HepG2 (cell line): ENCODE results near the gene MYO5B. TPM values are rescaled to one million over a fixed set of nuclear protein-coding genes. Genes with fewer than 3 reads are reported as not detected.

Experiments used
- ATAC-seq: fragments of 200-7000 bp; cut with Tn5 transposase; 3 replicates; pipeline ENCODE4 v1.9.1; 2020; ENCODE audit warnings: mild to moderate bottlenecking, moderate library complexity
- BruUV-seq: library from RNA; stranded (reverse); fragments of 400-500 nt; replicated peaks from 2 replicates; lab custom pipeline; 2021; lab: Mats Ljungman, UMichigan
- CTCF ChIA-PET: fragments of 300-600 bp; formaldehyde crosslinking; extraction: SDS; loops from one replicate; lab custom pipeline; 2021; ENCODE audit warnings: low total read pairs, inconsistent platforms, low intra/inter-chr PET ratio; lab: Yijun Ruan, JAX
- POLR2A ChIA-PET: fragments of 350-600 bp; sonication (Branson Sonifier 250); formaldehyde crosslinking; loops from one replicate; lab custom pipeline; 2020; ENCODE audit warnings: antibody characterized with exemption, inconsistent platforms; lab: Yijun Ruan, JAX
- DNase-seq: peaks from one replicate; pipeline ENCODE4 v3.0.0-alpha.2; 2015; ENCODE audit warnings: low spot score
- FAIRE-seq: peaks from 3 replicates; lab custom pipeline; 2011; peaks lifted over from hg19 to GRCh38; lab: Jason Lieb, UNC
- H2AFZ ChIP-seq: one replicate; pipeline ENCODE4 v1.6.1; 2011; ENCODE audit warnings: low read length, inconsistent platforms
- H3K27ac ChIP-seq: fragments of 300-600 bp; 3 replicates; pipeline ENCODE4 v1.8.0; 2011; ENCODE audit warnings: mixed run types, mild to moderate bottlenecking, mixed read lengths, low read length, inconsistent platforms; ENCODE audit not compliant: insufficient read depth; ENCODE audit errors: extremely low read length
- H3K27me3 ChIP-seq, 2 experiments: fragments of 200-600 bp in 1 of 2; 2 replicates in 1 of 2; 3 replicates in 1 of 2; pipeline versions ENCODE4 v1.6.0 to v1.8.0; 2011; ENCODE audit warnings: low read length in 2 of 2, mild to moderate bottlenecking in 2 of 2, moderate library complexity in 2 of 2, inconsistent platforms in 1 of 2; ENCODE audit not compliant: insufficient read depth in 2 of 2, control insufficient read depth in 1 of 2
- H3K36me3 ChIP-seq, 2 experiments: fragments of 200-600 bp in 1 of 2; replicated peaks in 1 of 2; 2 replicates in 1 of 2; 3 replicates in 1 of 2; pipeline versions ENCODE4 v1.5.1 to v1.8.0; 2011; ENCODE audit warnings: low read length in 2 of 2, inconsistent platforms in 1 of 2; ENCODE audit not compliant: insufficient read depth in 2 of 2, control insufficient read depth in 1 of 2
- H3K4me1 ChIP-seq: 2 replicates; pipeline ENCODE4 v1.5.1; 2012; ENCODE audit warnings: low read length, inconsistent platforms; ENCODE audit not compliant: insufficient read depth
- H3K4me2 ChIP-seq: 2 replicates; pipeline ENCODE4 v1.6.0; 2011; ENCODE audit warnings: low read depth, low read length, inconsistent platforms
- H3K4me3 ChIP-seq, 3 experiments: fragments of 200-600 bp in 1 of 3; sonication (generic), shearing (Covaris generic) in 1 of 3; replicated peaks in 1 of 3; 2 replicates each; pipeline ENCODE4 v1.5.1; 2011 to 2016; ENCODE audit warnings: low read length in 3 of 3, inconsistent platforms in 2 of 3, low read depth in 2 of 3, mild to moderate bottlenecking in 2 of 3, control low read depth in 1 of 3, mixed read lengths in 1 of 3; ENCODE audit not compliant: insufficient read depth in 1 of 3
- H3K79me2 ChIP-seq: one replicate; pipeline ENCODE4 v1.6.1; 2011; ENCODE audit warnings: low read length, inconsistent platforms; ENCODE audit not compliant: insufficient read depth
- H3K9ac ChIP-seq: 2 replicates; pipeline ENCODE4 v1.6.0; 2011; ENCODE audit warnings: mild to moderate bottlenecking, low read depth, low read length, inconsistent platforms; ENCODE audit not compliant: insufficient read depth
- H3K9me3 ChIP-seq: 2 replicates; pipeline ENCODE4 v1.5.1; 2012; ENCODE audit warnings: mild to moderate bottlenecking, low read length
- H4K20me1 ChIP-seq: 2 replicates; pipeline ENCODE4 v1.6.0; 2011; ENCODE audit warnings: inconsistent platforms, mild to moderate bottlenecking, low read length, moderate library complexity; ENCODE audit not compliant: insufficient read depth
- ARNT ChIP-seq: fragments of 450-650 bp; IDR thresholded peaks from 2 replicates; pipeline ENCODE4 v1.6.1; 2017
- REXO4 ChIP-seq: sonication (generic); formaldehyde crosslinking; IDR thresholded peaks from 2 replicates; pipeline ENCODE4 v1.8.0; 2022; ENCODE audit warnings: missing genetic modification reagents, mild to moderate bottlenecking, borderline replicate concordance
- ZNF75D ChIP-seq: sonication (generic); formaldehyde crosslinking; IDR thresholded peaks from 2 replicates; pipeline ENCODE4 v1.8.1; 2023; ENCODE audit warnings: missing genetic modification reagents, mild to moderate bottlenecking, borderline replicate concordance
- WGBS: methylation state at CpG from one replicate; pipeline ENCODE4 v1.1.6; 2017; ENCODE audit warnings: low lambda C conversion rate; 5-methylcytosine and 5-hydroxymethylcytosine counted together
- in situ Hi-C: cut with HindIII; loops from 2 replicates; pipeline ENCODE4 v1.10.0; 2017; ENCODE audit warnings: low pct_unique_long_range_greater_than_20kb; ENCODE audit not compliant: extremely low pct_ligation_motif_present
- intact Hi-C: fragments of 100-400 bp; cut with micrococcal nuclease; formaldehyde crosslinking; loops from one replicate; pipeline ENCODE4 v1.10.0; 2022; ENCODE audit not compliant: unreplicated experiment
- polyA plus RNA-seq, 8 experiments: library from polyadenylated mRNA; depleted of rRNA in 3 of 8; stranded (reverse) in 7 of 8; unstranded in 1 of 8; fragments of >200 nt; fragmentation: Illumina TruSeq in 4 of 8; extraction: Trizol in 4 of 8; gene quantifications; 2 replicates each; pipeline versions ENCODE4 v1.2.1 to v1.2.3, GENCODE V29; 2011 to 2016; ENCODE audit warnings: low read depth in 4 of 8, missing spikeins in 1 of 8, mixed read lengths in 1 of 8; ENCODE audit not compliant: insufficient read depth in 1 of 8
- total RNA-seq, 5 experiments: library from RNA; depleted of rRNA; stranded (reverse); fragments of >200 nt; fragmentation: Illumina TruSeq; extraction: Trizol; gene quantifications; 2 replicates each; pipeline ENCODE4 v1.2.3, GENCODE V29; 2016; ENCODE audit warnings: low read depth in 1 of 5
- TF ChIP-seq, protein P1 (sequence below): sonication (generic); formaldehyde crosslinking; IDR thresholded peaks from 2 replicates; pipeline ENCODE4 v1.5.1; 2020; ENCODE audit warnings: missing genetic modification reagents, mild to moderate bottlenecking, borderline replicate concordance
- TF ChIP-seq, protein P2 (sequence below): sonication (generic); formaldehyde crosslinking; IDR thresholded peaks from 2 replicates; pipeline ENCODE4 v1.5.1; 2020; ENCODE audit warnings: mild to moderate bottlenecking, missing genetic modification reagents, moderate library complexity
- TF ChIP-seq, protein P3 (sequence below): sonication (generic); formaldehyde crosslinking; IDR thresholded peaks from 2 replicates; pipeline ENCODE4 v1.4.0; 2020; ENCODE audit warnings: missing genetic modification reagents
- TF ChIP-seq, protein P4 (sequence below): sonication (generic); formaldehyde crosslinking; IDR thresholded peaks from 2 replicates; pipeline ENCODE4 v1.8.0; 2022; ENCODE audit warnings: low read depth, missing genetic modification reagents
- TF ChIP-seq, protein P5 (sequence below): IDR thresholded peaks from 2 replicates; pipeline ENCODE4 v1.6.1; 2016; ENCODE audit warnings: low read depth, control low read depth

The MYO5B gene
- total and polyA plus RNA-seq, 2 of the 13 experiments (the other 11 are each of a cell fraction or from before 2014, with no cell fraction given): 13.1 to 24.0 TPM

DNA sequence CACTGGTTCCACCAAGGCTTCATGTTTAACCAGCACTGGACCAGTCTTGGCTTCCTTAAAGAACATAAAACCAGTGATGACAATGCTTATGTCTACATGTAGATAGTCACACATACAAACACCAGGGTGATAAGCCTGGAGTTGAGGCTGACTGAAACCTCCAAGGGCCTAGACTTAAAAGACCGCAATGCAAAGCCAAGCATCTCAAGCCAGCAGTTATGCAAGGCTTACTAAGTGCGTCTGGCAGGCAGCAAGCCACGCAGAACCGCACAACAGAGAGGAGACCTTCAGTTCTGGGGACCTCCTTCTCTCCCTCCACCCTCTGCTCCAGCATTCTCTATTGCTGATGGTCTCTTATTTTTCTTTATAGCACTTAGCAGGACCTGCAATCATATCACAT is 318.4 kb downstream of the MYO5B start:
- no TSS peak for BruUV-seq
- POLR2A ChIA-PET: no interaction called here
- no peak for TF ChIP-seq ARNT
- no peak for TF ChIP-seq ZNF75D
- TF ChIP-seq, protein P1, sequence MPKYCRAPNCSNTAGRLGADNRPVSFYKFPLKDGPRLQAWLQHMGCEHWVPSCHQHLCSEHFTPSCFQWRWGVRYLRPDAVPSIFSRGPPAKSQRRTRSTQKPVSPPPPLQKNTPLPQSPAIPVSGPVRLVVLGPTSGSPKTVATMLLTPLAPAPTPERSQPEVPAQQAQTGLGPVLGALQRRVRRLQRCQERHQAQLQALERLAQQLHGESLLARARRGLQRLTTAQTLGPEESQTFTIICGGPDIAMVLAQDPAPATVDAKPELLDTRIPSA (CRISPR knock-in tag): no peak
- TF ChIP-seq REXO4 (CRISPR knock-in tag): no peak
- TF ChIP-seq, protein P2, sequence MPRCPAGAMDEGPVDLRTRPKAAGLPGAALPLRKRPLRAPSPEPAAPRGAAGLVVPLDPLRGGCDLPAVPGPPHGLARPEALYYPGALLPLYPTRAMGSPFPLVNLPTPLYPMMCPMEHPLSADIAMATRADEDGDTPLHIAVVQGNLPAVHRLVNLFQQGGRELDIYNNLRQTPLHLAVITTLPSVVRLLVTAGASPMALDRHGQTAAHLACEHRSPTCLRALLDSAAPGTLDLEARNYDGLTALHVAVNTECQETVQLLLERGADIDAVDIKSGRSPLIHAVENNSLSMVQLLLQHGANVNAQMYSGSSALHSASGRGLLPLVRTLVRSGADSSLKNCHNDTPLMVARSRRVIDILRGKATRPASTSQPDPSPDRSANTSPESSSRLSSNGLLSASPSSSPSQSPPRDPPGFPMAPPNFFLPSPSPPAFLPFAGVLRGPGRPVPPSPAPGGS (CRISPR knock-in tag): no peak
- TF ChIP-seq, protein P3, sequence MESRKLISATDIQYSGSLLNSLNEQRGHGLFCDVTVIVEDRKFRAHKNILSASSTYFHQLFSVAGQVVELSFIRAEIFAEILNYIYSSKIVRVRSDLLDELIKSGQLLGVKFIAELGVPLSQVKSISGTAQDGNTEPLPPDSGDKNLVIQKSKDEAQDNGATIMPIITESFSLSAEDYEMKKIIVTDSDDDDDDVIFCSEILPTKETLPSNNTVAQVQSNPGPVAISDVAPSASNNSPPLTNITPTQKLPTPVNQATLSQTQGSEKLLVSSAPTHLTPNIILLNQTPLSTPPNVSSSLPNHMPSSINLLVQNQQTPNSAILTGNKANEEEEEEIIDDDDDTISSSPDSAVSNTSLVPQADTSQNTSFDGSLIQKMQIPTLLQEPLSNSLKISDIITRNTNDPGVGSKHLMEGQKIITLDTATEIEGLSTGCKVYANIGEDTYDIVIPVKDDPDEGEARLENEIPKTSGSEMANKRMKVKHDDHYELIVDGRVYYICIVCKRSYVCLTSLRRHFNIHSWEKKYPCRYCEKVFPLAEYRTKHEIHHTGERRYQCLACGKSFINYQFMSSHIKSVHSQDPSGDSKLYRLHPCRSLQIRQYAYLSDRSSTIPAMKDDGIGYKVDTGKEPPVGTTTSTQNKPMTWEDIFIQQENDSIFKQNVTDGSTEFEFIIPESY: no peak
- TF ChIP-seq, protein P4, sequence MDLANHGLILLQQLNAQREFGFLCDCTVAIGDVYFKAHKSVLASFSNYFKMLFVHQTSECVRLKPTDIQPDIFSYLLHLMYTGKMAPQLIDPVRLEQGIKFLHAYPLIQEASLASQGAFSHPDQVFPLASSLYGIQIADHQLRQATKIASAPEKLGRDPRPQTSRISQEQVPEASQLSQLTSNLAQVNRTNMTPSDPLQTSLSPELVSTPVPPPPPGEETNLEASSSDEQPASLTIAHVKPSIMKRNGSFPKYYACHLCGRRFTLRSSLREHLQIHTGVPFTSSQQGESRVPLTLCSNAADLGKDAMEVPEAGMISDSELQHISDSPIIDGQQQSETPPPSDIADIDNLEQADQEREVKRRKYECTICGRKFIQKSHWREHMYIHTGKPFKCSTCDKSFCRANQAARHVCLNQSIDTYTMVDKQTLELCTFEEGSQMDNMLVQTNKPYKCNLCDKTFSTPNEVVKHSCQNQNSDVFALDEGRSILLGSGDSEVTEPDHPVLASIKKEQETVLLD (CRISPR knock-in tag): no peak
- TF ChIP-seq, protein P5, sequence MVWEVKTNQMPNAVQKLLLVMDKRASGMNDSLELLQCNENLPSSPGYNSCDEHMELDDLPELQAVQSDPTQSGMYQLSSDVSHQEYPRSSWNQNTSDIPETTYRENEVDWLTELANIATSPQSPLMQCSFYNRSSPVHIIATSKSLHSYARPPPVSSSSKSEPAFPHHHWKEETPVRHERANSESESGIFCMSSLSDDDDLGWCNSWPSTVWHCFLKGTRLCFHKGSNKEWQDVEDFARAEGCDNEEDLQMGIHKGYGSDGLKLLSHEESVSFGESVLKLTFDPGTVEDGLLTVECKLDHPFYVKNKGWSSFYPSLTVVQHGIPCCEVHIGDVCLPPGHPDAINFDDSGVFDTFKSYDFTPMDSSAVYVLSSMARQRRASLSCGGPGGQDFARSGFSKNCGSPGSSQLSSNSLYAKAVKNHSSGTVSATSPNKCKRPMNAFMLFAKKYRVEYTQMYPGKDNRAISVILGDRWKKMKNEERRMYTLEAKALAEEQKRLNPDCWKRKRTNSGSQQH (CRISPR knock-in tag): no peak

More for the DNA sequence above, 318.4 kb downstream of the MYO5B start:
- Histone ChIP-seq H3K4me3 (no peak overlapping the region), H3K36me3 (peaks cover 6 to 35% of the 10 kb centered on the region in 2 experiments; a peak in 4 of 5 replicates), H3K27me3 (no peaks in the 10 kb centered on the region), H3K4me2 (no peak overlapping the region), H2AFZ (no peak overlapping the region), H4K20me1 (no peaks in the 10 kb centered on the region), H3K79me2 (no peaks in the 10 kb centered on the region), H3K9ac (no peak overlapping the region), H3K27ac (no peak overlapping the region), H3K9me3 (no peaks in the 10 kb centered on the region), H3K4me1 (no peaks in the 10 kb centered on the region)
- ATAC-seq (no peak), FAIRE-seq (no peak), DNase-seq (no peak)
- intact Hi-C loops (no loop called here), in situ Hi-C loops (no loop called here)
- CTCF ChIA-PET: no interaction called here
- 80% methylated on average over 4 of the region's 4 CpGs for WGBS
